VCaP (cell line): ENCODE measurements around the gene GINS3.

Experiments used
- H3K27ac ChIP-seq: fragments of 450-650 bp; 2 replicates; pipeline ENCODE4 v1.5.1; 2017
- CTCF ChIP-seq: fragments of 450-650 bp; conservative IDR thresholded peaks from 2 replicates; pipeline ENCODE4 v1.5.1; 2017; ENCODE audit warnings: mild to moderate bottlenecking, moderate library complexity

Gene GINS3

GRCh38 chr16:58375386-58375785 is 16.9 kb upstream of the GINS3 start:
- TF ChIP-seq CTCF, result no peak

GRCh38 chr16:58377932-58378331 is 14.3 kb upstream of the GINS3 start:
- no peak for TF ChIP-seq CTCF
- H3K27ac ChIP-seq, result no peak overlapping the region

More at GRCh38 chr16:58375386-58375785, 16.9 kb upstream of the GINS3 start:
- H3K27ac ChIP-seq, result no peak overlapping the region

- no peak overlapping the region for H3K27ac ChIP-seq
- TF ChIP-seq CTCF, result no peak
Observed at GRCh38 chr16:58378401-58378800, 13.9 kb upstream of the GINS3 start.

- no peak overlapping the region for H3K27ac ChIP-seq
- no peak for TF ChIP-seq CTCF
Observed at GRCh38 chr16:58379736-58380135, 12.5 kb upstream of the GINS3 start.

GRCh38 chr16:58381661-58382060 is 10.6 kb upstream of the GINS3 start:
- TF ChIP-seq CTCF, result no peak

GRCh38 chr16:58384437-58385055 is 7.7 kb upstream of the GINS3 start:
- no peak for TF ChIP-seq CTCF
- H3K27ac ChIP-seq, result no peak overlapping the region

More at GRCh38 chr16:58381661-58382060, 10.6 kb upstream of the GINS3 start:
- no peak overlapping the region for H3K27ac ChIP-seq

DNA sequence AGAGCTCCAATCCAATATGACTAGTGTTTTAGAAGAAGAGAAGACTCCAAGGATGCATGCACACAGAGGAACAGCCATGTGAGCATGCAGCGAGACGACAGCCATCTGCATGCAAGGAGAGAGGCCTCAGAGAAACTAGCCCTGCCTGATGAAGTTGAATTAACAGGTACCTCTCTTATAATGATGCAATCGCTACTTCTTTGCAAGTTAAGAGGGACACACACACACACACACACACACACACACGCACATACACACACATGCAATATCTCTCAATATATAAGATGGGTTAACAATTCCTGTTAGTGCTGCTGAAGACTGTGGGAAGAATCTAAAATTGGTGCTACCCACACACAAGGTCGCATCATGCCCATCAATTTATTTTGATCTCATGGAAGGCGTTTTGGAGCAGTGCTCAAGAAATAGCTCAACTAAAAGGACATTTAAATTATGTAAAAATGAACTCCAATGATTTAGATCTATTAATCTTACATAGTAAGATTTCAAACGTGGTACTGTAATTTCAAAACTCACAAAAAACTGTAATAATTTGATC is 7.0 kb upstream of the GINS3 start:
- H3K27ac ChIP-seq, result no peak overlapping the region
- no peak for TF ChIP-seq CTCF
